CD8-positive, alpha-beta memory T cell (primary cell): ENCODE data around the gene DCAF8L2. TPM values are rescaled to one million over a fixed set of nuclear protein-coding genes. Genes with fewer than 3 reads are reported as not detected.
"Not testable (repeated sequence)": the region's sequence is repeated elsewhere in the genome, so short reads cannot be mapped to it uniquely, and the experiment has no call there.

ENCODE experiments used
- CTCF ChIA-PET: fragments of 350-600 bp; sonication (Branson Sonifier 250); formaldehyde crosslinking; loops from one replicate; lab custom pipeline; 2021; ENCODE audit warnings: antibody characterized with exemption; lab: Charles Lee
- POLR2A ChIA-PET: fragments of 350-600 bp; sonication (Branson Sonifier 250); formaldehyde crosslinking; loops from one replicate; lab custom pipeline; 2021; ENCODE audit warnings: antibody characterized with exemption; lab: Charles Lee
- DNase-seq, 5 donors: peaks; one replicate each; pipeline versions ENCODE4 v3.0.0 to v3.0.0-alpha.2; 2020 to 2022; ENCODE audit warnings: mixed read lengths in 1 of 5
- H3K27ac ChIP-seq: one replicate; pipeline ENCODE4 v1.7.0; 2013; ENCODE audit warnings: low read depth, mild to moderate bottlenecking, low read length, moderate library complexity
- H3K27me3 ChIP-seq: 2 replicates; pipeline ENCODE4 v1.7.0; 2013; ENCODE audit warnings: low read length, mild to moderate bottlenecking; ENCODE audit not compliant: insufficient read depth, poor library complexity, severe bottlenecking
- H3K36me3 ChIP-seq: 2 replicates; pipeline ENCODE4 v1.7.0; 2013; ENCODE audit warnings: mild to moderate bottlenecking, low read length, moderate library complexity; ENCODE audit not compliant: insufficient read depth
- H3K4me1 ChIP-seq: 2 replicates; pipeline ENCODE4 v1.7.0; 2013; ENCODE audit warnings: mild to moderate bottlenecking, low read length, moderate library complexity; ENCODE audit not compliant: insufficient read depth
- H3K4me3 ChIP-seq: 2 replicates; pipeline ENCODE4 v1.7.0; 2013; ENCODE audit warnings: mild to moderate bottlenecking, low read length
- H3K9me3 ChIP-seq: 2 replicates; pipeline ENCODE4 v1.7.0; 2013; ENCODE audit warnings: mild to moderate bottlenecking, low read length
- H3K27ac Mint-ChIP-seq, 8 donors: one replicate each; pipeline ENCODE4 v1.8.0; 2020 to 2021; ENCODE audit warnings: mixed read lengths in 8 of 8, mild to moderate bottlenecking in 6 of 8, inconsistent platforms in 3 of 8, moderate library complexity in 3 of 8
- H3K27me3 Mint-ChIP-seq, 2 donors: one replicate each; pipeline ENCODE4 v1.8.0; 2020 to 2021; ENCODE audit warnings: mixed read lengths in 2 of 2, mild to moderate bottlenecking in 1 of 2, moderate library complexity in 1 of 2
- H3K36me3 Mint-ChIP-seq, 3 donors: one replicate each; pipeline ENCODE4 v1.8.0; 2020 to 2021; ENCODE audit warnings: mixed read lengths in 3 of 3, inconsistent platforms in 1 of 3, mild to moderate bottlenecking in 1 of 3
- H3K4me1 Mint-ChIP-seq, 3 donors: one replicate each; pipeline ENCODE4 v1.8.0; 2020 to 2021; ENCODE audit warnings: mixed read lengths in 3 of 3, inconsistent platforms in 1 of 3, mild to moderate bottlenecking in 1 of 3
- H3K4me3 Mint-ChIP-seq, 7 donors: one replicate each; pipeline ENCODE4 v1.8.0; 2020 to 2021; ENCODE audit warnings: mixed read lengths in 7 of 7, mild to moderate bottlenecking in 6 of 7, moderate library complexity in 4 of 7, inconsistent platforms in 2 of 7
- H3K9me3 Mint-ChIP-seq, 5 donors: one replicate each; pipeline ENCODE4 v1.8.0; 2020 to 2022; ENCODE audit warnings: mixed read lengths in 5 of 5, mild to moderate bottlenecking in 3 of 5, moderate library complexity in 2 of 5, inconsistent platforms in 1 of 5
- polyA plus RNA-seq: library from polyadenylated mRNA; unstranded; fragments of 300-500 nt; fragmentation: Illumina TruSeq; gene quantifications from one replicate; pipeline ENCODE4 v1.2.3, GENCODE V29; 2021
- total RNA-seq, 2 experiments: library from RNA; stranded (reverse); gene quantifications; one replicate each; pipeline ENCODE4 v1.2.3, GENCODE V29; 2021

The DCAF8L2 gene
- total RNA-seq = not detected
- polyA plus RNA-seq = not detected

DNA sequence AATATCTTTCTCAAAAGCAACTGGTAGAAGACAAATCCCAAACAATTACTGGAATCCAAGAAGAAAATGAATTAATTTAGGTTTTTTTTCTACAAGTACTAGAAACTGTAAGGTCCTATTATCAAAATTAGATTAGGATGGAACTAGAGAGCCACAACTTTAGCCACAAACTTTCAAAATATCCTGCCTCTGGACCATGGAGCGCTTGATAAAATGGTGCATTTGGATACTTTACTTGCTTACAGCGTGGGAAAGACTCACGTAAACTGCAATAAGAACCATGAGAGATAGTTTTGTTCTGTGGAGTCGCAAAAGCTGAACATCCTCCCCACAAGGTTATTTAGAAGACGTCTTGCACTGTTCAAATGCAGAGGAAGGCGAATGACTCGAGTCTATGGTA lies at the start of gene DCAF8L2:
Gene DCAF8L2, plus strand, starts transcription at position 301 of the 400 bp plus-strand sequence. CDS start 156,552 bp downstream, outside the sequence.
- ChIA-PET CTCF (no interaction called here), POLR2A (no interaction called here)
- Histone ChIP-seq H3K9me3 (no peaks in the 10 kb centered on the region), H3K4me1 (no peaks in the 10 kb centered on the region), H3K4me3 (no peak within 1 kb of the TSS), H3K27ac (no peak within 1 kb of the TSS), H3K36me3 (no peaks in the 10 kb centered on the region), H3K27me3 (no peaks in the 10 kb centered on the region)
- Mint-ChIP-seq H3K27ac (no peak within 1 kb of the TSS), H3K36me3 (no peaks in the 10 kb centered on the region), H3K9me3 (peaks cover 0 to 5% (median 3%) of the 10 kb centered on the region in 5 donors), H3K4me1 (no peaks in the 10 kb centered on the region), H3K4me3 (no peak within 1 kb of the TSS), H3K27me3 (peaks cover 0 to 1% of the 10 kb centered on the region in 2 donors)
- no peak for DNase-seq

DNA sequence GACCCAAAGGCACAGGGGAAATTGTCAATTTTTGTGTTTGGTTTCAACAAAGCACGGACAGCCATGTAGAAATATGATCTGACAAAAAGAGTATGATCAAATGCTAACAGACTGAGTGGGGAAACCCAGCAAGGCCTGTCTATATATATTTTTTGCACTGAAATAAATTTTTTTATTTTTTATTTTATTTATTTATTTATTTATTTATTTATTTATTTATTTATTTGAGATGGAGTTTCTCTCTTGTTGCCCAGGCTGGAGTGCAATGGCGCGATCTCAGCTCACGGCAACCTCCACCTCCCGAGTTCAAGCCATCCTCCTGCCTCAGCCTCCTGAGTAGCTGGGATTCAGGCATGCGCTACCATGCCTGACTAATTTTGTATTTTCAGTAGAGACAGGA lies 49.0 kb upstream of the DCAF8L2 start:
- POLR2A ChIA-PET, H3K36me3 ChIP-seq, DNase-seq, H3K9me3 ChIP-seq, H3K36me3 Mint-ChIP-seq, H3K4me3 Mint-ChIP-seq, H3K27me3 ChIP-seq, H3K9me3 Mint-ChIP-seq, H3K4me1 Mint-ChIP-seq, H3K27me3 Mint-ChIP-seq, H3K27ac ChIP-seq, CTCF ChIA-PET, H3K4me1 ChIP-seq, H3K4me3 ChIP-seq, H3K27ac Mint-ChIP-seq: not testable (repeated sequence)

DNA sequence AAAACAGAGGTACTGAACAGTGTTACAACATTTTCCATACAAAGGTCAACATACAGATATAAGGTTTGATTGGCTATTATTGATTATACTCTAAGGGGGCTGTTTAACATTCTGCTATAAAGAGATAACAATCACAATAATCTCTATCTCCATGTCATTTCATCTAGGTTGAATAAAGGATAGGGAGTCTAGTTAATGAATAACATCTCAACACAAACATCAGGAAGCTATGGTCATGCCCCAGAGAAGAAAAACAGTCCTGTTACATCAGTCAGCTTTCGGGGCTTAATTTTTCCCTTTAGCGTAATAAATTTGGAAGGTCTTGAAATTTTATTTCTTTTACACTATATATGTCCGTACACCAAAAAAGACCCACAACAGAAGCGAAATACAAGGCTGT lies 41.5 kb upstream of the DCAF8L2 start:
- Mint-ChIP-seq H3K27ac (no peak overlapping the region), H3K4me3 (no peak overlapping the region), H3K4me1 (no peaks in the 10 kb centered on the region), H3K36me3 (no peaks in the 10 kb centered on the region), H3K9me3 (peaks cover 0 to 10% (median 5%) of the 10 kb centered on the region in 5 donors), H3K27me3 (no peaks in the 10 kb centered on the region)
- no peaks in the 10 kb centered on the region for H3K9me3 ChIP-seq
- DNase-seq = no peak
- no peaks in the 10 kb centered on the region for H3K4me1 ChIP-seq
- POLR2A ChIA-PET = no interaction called here
- no peak overlapping the region for H3K27ac ChIP-seq
- CTCF ChIA-PET = no interaction called here
- no peaks in the 10 kb centered on the region for H3K36me3 ChIP-seq
- H3K4me3 ChIP-seq = no peak overlapping the region
- no peaks in the 10 kb centered on the region for H3K27me3 ChIP-seq

DNA sequence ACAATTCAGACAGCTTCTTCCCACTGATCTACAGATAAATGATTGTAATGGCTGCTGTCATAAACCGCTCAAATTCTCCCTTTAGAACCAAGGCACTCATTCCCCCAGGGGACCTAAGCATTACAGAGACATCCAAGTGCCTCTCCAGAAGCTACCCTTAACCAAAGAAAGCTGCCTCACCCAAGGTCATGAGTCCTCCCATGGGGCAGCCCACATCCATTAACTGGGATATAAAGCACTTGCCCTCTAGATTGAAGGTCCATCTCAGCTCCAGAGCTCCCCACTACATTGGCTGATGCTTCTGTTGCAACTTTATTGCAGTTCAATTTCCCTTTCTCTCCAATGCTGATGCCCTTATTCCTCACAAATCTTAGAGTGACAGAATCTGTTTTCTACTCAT lies 40.5 kb upstream of the DCAF8L2 start:
- Mint-ChIP-seq H3K4me1 (no peaks in the 10 kb centered on the region), H3K4me3 (no peak overlapping the region), H3K9me3 (peaks cover 0 to 10% (median 5%) of the 10 kb centered on the region in 5 donors), H3K27me3 (no peaks in the 10 kb centered on the region), H3K27ac (no peak overlapping the region), H3K36me3 (no peaks in the 10 kb centered on the region)
- no peak overlapping the region for H3K4me3 ChIP-seq
- H3K27ac ChIP-seq = no peak overlapping the region
- ChIA-PET POLR2A (no interaction called here), CTCF (no interaction called here)
- no peak for DNase-seq
- no peaks in the 10 kb centered on the region for H3K9me3 ChIP-seq
- H3K4me1 ChIP-seq = no peaks in the 10 kb centered on the region
- H3K27me3 ChIP-seq = no peaks in the 10 kb centered on the region
- no peaks in the 10 kb centered on the region for H3K36me3 ChIP-seq

DNA sequence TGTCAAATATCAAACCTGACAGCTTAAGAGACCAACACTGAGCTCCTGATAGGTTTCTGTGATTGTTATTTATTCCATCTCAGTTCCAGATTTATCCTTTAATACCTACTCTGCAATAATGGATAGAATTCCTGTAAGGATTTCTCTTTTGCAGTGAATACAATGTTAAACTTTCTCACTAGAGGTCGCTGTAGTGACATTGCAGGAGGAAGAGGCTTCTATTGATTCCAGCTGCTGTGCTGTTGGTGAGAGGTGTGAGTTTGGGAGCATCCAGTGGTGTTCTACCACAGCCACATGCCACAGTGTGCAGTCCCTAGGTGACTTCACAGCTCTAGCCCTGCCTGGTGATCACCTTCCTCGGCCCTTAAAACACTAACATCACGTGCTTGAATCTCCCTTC lies 34.6 kb upstream of the DCAF8L2 start:
- no peaks in the 10 kb centered on the region for H3K36me3 ChIP-seq
- H3K9me3 ChIP-seq = no peaks in the 10 kb centered on the region
- no peak overlapping the region for H3K27ac Mint-ChIP-seq
- no peaks in the 10 kb centered on the region for H3K4me1 ChIP-seq
- H3K27me3 ChIP-seq = no peaks in the 10 kb centered on the region
- ChIA-PET CTCF (no interaction called here), POLR2A (no interaction called here)
- H3K9me3 Mint-ChIP-seq = peaks cover 0 to 5% (median 1%) of the 10 kb centered on the region in 5 donors
- H3K27ac ChIP-seq = no peak overlapping the region
- no peaks in the 10 kb centered on the region for H3K4me1 Mint-ChIP-seq
- H3K36me3 Mint-ChIP-seq = no peaks in the 10 kb centered on the region
- no peak overlapping the region for H3K4me3 ChIP-seq
- H3K4me3 Mint-ChIP-seq = no peak overlapping the region
- no peak for DNase-seq
- no peaks in the 10 kb centered on the region for H3K27me3 Mint-ChIP-seq

DNA sequence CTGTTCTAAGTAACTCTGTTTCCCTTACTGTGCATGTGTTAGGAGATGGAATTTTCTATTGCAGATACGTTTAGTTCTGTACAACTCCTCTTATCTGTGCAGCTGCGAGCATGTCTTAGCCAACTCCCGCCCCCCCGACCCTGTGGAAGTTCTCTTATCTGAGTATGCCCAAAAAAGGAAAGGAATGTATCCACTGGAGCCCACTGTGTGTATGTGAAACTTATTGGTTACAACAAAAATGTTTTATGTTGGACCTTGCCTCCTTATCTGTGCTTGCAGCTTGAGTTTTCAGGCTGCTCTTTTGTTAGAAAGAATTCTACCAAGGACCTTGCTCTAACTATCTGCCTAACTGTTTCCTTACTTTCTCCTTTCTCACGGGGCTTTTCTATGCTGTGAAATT lies 24.2 kb upstream of the DCAF8L2 start:
- H3K9me3 ChIP-seq = no peaks in the 10 kb centered on the region
- no peaks in the 10 kb centered on the region for H3K4me1 Mint-ChIP-seq
- peaks cover 0 to 1% of the 10 kb centered on the region in 2 donors for H3K27me3 Mint-ChIP-seq
- peaks cover 0 to 1% (median 0%) of the 10 kb centered on the region in 3 donors for H3K36me3 Mint-ChIP-seq
- peaks cover 0 to 3% (median 0%) of the 10 kb centered on the region in 5 donors for H3K9me3 Mint-ChIP-seq
- no peak for DNase-seq
- no peaks in the 10 kb centered on the region for H3K36me3 ChIP-seq
- H3K4me3 ChIP-seq = no peak overlapping the region
- H3K4me1 ChIP-seq = no peaks in the 10 kb centered on the region
- H3K27ac ChIP-seq = no peak overlapping the region
- no peak overlapping the region for H3K4me3 Mint-ChIP-seq
- ChIA-PET CTCF (no interaction called here), POLR2A (no interaction called here)
- no peaks in the 10 kb centered on the region for H3K27me3 ChIP-seq
- H3K27ac Mint-ChIP-seq = no peak overlapping the region

DNA sequence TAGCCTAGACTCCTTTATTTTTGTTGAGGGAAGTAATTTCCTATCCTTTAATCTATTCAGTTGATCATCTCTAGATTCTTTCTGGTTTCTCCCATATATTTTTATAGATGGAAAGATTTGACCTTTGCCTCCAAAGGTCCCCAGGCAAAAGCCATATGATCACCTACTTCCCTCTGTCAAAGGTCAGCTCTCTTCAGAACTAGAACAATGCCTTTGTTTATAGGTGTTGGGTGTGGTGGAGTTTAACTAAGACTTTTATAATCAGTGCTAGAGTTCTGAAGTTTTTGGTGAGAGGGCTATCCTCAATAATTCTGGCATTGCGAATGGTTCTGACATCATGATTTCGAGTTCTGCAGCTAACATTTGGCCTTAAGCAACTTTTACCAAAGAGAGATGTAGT lies 19.0 kb upstream of the DCAF8L2 start:
- Mint-ChIP-seq H3K9me3 (peaks cover 0 to 5% (median 3%) of the 10 kb centered on the region in 5 donors), H3K27ac (no peak overlapping the region), H3K4me3 (no peak overlapping the region), H3K4me1 (no peaks in the 10 kb centered on the region), H3K27me3 (peaks cover 0 to 4% of the 10 kb centered on the region in 2 donors), H3K36me3 (no peaks in the 10 kb centered on the region)
- DNase-seq = no peak
- Histone ChIP-seq H3K9me3 (no peaks in the 10 kb centered on the region), H3K4me1 (no peaks in the 10 kb centered on the region), H3K27ac (no peak overlapping the region), H3K4me3 (no peak overlapping the region), H3K36me3 (no peaks in the 10 kb centered on the region), H3K27me3 (no peaks in the 10 kb centered on the region)
- CTCF ChIA-PET = no interaction called here
- POLR2A ChIA-PET = no interaction called here

DNA sequence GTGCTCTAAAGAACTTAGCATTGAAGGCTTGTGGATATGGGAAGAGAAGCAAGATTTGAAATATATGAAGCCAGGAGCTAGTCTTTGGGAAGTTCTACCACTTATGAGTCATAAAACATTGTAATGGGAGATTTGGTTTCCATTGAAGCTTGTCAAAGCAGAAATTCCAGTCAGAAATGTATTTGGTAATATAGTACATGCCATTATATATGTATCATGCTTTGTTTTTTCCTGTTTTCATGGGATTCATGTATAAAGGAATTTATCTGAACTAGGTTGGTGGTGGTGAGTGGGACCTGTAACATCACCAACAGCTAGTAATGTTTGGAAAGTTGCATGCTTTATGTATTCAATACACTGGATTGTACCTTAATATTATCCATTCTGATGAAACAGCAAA lies 14.6 kb upstream of the DCAF8L2 start:
- Histone ChIP-seq H3K27me3 (no peaks in the 10 kb centered on the region), H3K4me1 (no peaks in the 10 kb centered on the region), H3K4me3 (no peak overlapping the region), H3K27ac (no peak overlapping the region), H3K36me3 (no peaks in the 10 kb centered on the region), H3K9me3 (no peaks in the 10 kb centered on the region)
- Mint-ChIP-seq H3K9me3 (peaks cover 0 to 7% (median 5%) of the 10 kb centered on the region in 5 donors), H3K27me3 (peaks cover 0 to 3% of the 10 kb centered on the region in 2 donors), H3K27ac (no peak overlapping the region), H3K4me3 (no peak overlapping the region), H3K4me1 (no peaks in the 10 kb centered on the region), H3K36me3 (no peaks in the 10 kb centered on the region)
- no peak for DNase-seq
- CTCF ChIA-PET = no interaction called here
- POLR2A ChIA-PET = no interaction called here

DNA sequence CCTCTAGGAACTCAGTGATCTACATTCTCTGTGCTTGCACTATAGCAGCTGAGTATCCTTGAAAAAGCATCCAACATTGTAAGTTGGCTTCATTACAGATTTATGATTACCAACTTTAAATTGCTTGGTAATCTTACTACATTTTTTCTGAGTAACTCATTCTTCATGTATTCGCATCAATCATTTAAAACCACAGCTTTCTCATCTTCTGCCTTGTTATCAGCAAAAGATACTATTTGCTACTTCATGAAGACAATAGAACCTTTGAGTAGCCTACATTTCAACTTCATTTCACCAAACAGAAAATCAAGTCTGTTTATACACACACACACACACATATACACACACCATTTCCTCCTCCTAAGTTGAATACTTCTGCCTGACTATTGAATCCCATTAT lies 6.2 kb upstream of the DCAF8L2 start:
- no peaks in the 10 kb centered on the region for H3K4me1 ChIP-seq
- no peak overlapping the region for H3K27ac ChIP-seq
- ChIA-PET POLR2A (no interaction called here), CTCF (no interaction called here)
- Mint-ChIP-seq H3K4me1 (no peaks in the 10 kb centered on the region), H3K27me3 (peaks cover 0 to 1% of the 10 kb centered on the region in 2 donors), H3K9me3 (peaks cover 0 to 6% (median 0%) of the 10 kb centered on the region in 5 donors), H3K27ac (no peak overlapping the region), H3K4me3 (no peak overlapping the region), H3K36me3 (no peaks in the 10 kb centered on the region)
- no peak overlapping the region for H3K4me3 ChIP-seq
- H3K9me3 ChIP-seq = no peaks in the 10 kb centered on the region
- H3K27me3 ChIP-seq = no peaks in the 10 kb centered on the region
- no peak for DNase-seq
- H3K36me3 ChIP-seq = no peaks in the 10 kb centered on the region
